ENCODE measurements around the gene PAK6.

PAK6 gene

GRCh38 chr15:40238532-40239403, at the start of gene PAK6:
TSS of gene PAK6 (plus strand) at chr15:40239063. CDS start at chr15:40264786, 25,723 bp downstream.
- no peak for DNase-seq (ENCODE audit: low read depth)

- DNase-seq (ENCODE audit: low read depth): peak; percentile 24
These were observed 48.3 kb upstream of the PAK6 start for GRCh38 chr15:40190591-40190990.

- DNase-seq (ENCODE audit: low read depth): peak; percentile 58
These were observed 45.9 kb upstream of the PAK6 start for GRCh38 chr15:40192942-40193341.

GRCh38 chr15:40197434-40197833, 41.4 kb upstream of the PAK6 start:
- no peak for DNase-seq (ENCODE audit: low read depth)

GRCh38 chr15:40198355-40199085, 40.3 kb upstream of the PAK6 start:
- DNase-seq (ENCODE audit: low read depth): no peak

GRCh38 chr15:40204100-40204499, 34.8 kb upstream of the PAK6 start:
- no peak for DNase-seq (ENCODE audit: low read depth)

- peak; percentile 44 for DNase-seq (ENCODE audit: low read depth)
These were observed 21.6 kb upstream of the PAK6 start for GRCh38 chr15:40217166-40217824.

- DNase-seq (ENCODE audit: low read depth): no peak
These were observed 19.1 kb upstream of the PAK6 start for GRCh38 chr15:40219801-40220200.

- DNase-seq (ENCODE audit: low read depth): no peak
These were observed 16.7 kb upstream of the PAK6 start for GRCh38 chr15:40222131-40222530.

- DNase-seq (ENCODE audit: low read depth): no peak
These were observed 12.1 kb upstream of the PAK6 start for GRCh38 chr15:40226736-40227135.

GRCh38 chr15:40229316-40229715, 9.5 kb upstream of the PAK6 start:
- no peak for DNase-seq (ENCODE audit: low read depth)

GRCh38 chr15:40229956-40230355, 8.9 kb upstream of the PAK6 start:
- DNase-seq (ENCODE audit: low read depth): no peak

GRCh38 chr15:40232625-40233070, 6.2 kb upstream of the PAK6 start:
- DNase-seq (ENCODE audit: low read depth): no peak

GRCh38 chr15:40233727-40234577, 4.9 kb upstream of the PAK6 start:
- no peak for DNase-seq (ENCODE audit: low read depth)

GRCh38 chr15:40234783-40235182, 4.1 kb upstream of the PAK6 start:
- no peak for DNase-seq (ENCODE audit: low read depth)

- no peak for DNase-seq (ENCODE audit: low read depth)
These were observed 3.5 kb upstream of the PAK6 start for GRCh38 chr15:40235201-40235885.

GRCh38 chr15:40239404-40239692, 485 bp downstream of the PAK6 start:
- no peak for DNase-seq (ENCODE audit: low read depth)

- DNase-seq (ENCODE audit: low read depth): no peak
These were observed 1.1 kb downstream of the PAK6 start for GRCh38 chr15:40239693-40240618.

GRCh38 chr15:40240619-40241221, 1.9 kb downstream of the PAK6 start:
- no peak for DNase-seq (ENCODE audit: low read depth)

Measured in GM04504 (cell line).